GM12878 (cell line): ENCODE data around the gene NR2F6. TPM values are rescaled to one million over a fixed set of nuclear protein-coding genes. Genes with fewer than 3 reads are reported as not detected.

Source experiments
- ATAC-seq: fragments of 200-7000 bp; cut with Tn5 transposase; 3 replicates; pipeline ENCODE4 v1.9.1; 2020; ENCODE audit warnings: mild to moderate bottlenecking, moderate library complexity
- BruUV-seq: library from RNA; stranded (reverse); fragments of 400-500 nt; replicated peaks from 2 replicates; lab custom pipeline; 2021; lab: Mats Ljungman, UMichigan
- CTCF ChIA-PET: fragments of 300-600 bp; sonication (Branson Sonifier 250); formaldehyde crosslinking; extraction: SDS; loops from one replicate; lab custom pipeline; 2021; ENCODE audit warnings: inconsistent platforms; lab: Yijun Ruan, JAX
- POLR2A ChIA-PET: fragments of 350-600 bp; formaldehyde crosslinking; extraction: SDS; loops from one replicate; lab custom pipeline; 2021; ENCODE audit warnings: inconsistent platforms; lab: Charles Lee
- RAD21 ChIA-PET: fragments of 300-600 bp; sonication (Branson Sonifier 250); formaldehyde crosslinking; loops from one replicate; lab custom pipeline; 2023; ENCODE audit warnings: antibody characterized with exemption; ENCODE audit not compliant: unreplicated experiment; lab: Charles Lee
- SMC1A ChIA-PET: fragments of 300-600 bp; sonication (Branson Sonifier 250); formaldehyde crosslinking; loops from one replicate; lab custom pipeline; 2023; ENCODE audit not compliant: unreplicated experiment, uncharacterized antibody; lab: Charles Lee
- DNase-seq: peaks from one replicate; pipeline ENCODE4 v3.0.0-alpha.2; 2011; ENCODE audit warnings: low read depth, low spot score
- FAIRE-seq: peaks from 3 replicates; lab custom pipeline; 2011; peaks lifted over from hg19 to GRCh38; lab: Jason Lieb, UNC
- H2AFZ ChIP-seq: 2 replicates; pipeline ENCODE4 v1.6.0; 2011; ENCODE audit warnings: low read depth, low read length, control low read depth; ENCODE audit not compliant: control insufficient read depth
- H3K27ac ChIP-seq: 2 replicates; pipeline ENCODE4 v1.5.1; 2011; ENCODE audit warnings: control low read depth; ENCODE audit not compliant: control insufficient read depth, insufficient read depth
- H3K27me3 ChIP-seq, 2 experiments: replicated peaks in 1 of 2; 2 replicates each; pipeline versions ENCODE4 v1.6.0 to v1.6.1; 2011; ENCODE audit warnings: low read length in 1 of 2; ENCODE audit not compliant: control insufficient read depth in 2 of 2, insufficient read depth in 2 of 2
- H3K36me3 ChIP-seq, 2 experiments: 2 replicates each; pipeline ENCODE4 v1.5.1; 2011; ENCODE audit warnings: low read length in 1 of 2; ENCODE audit not compliant: control insufficient read depth in 2 of 2, insufficient read depth in 2 of 2
- H3K4me1 ChIP-seq: 2 replicates; pipeline ENCODE4 v1.6.1; 2011; ENCODE audit warnings: mild to moderate bottlenecking, low read length, moderate library complexity, mixed read lengths; ENCODE audit not compliant: control insufficient read depth, insufficient read depth
- H3K4me2 ChIP-seq: 2 replicates; pipeline ENCODE4 v1.6.0; 2011; ENCODE audit warnings: control low read depth; ENCODE audit not compliant: control insufficient read depth, insufficient read depth
- H3K4me3 ChIP-seq: fragments of 200-600 bp; sonication (generic); 2 replicates; pipeline ENCODE4 v1.5.1; 2016
- H3K79me2 ChIP-seq: 2 replicates; pipeline ENCODE4 v1.6.0; 2011; ENCODE audit warnings: low read length; ENCODE audit not compliant: control insufficient read depth, insufficient read depth
- H3K9ac ChIP-seq: 2 replicates; pipeline ENCODE4 v1.8.0; 2011; ENCODE audit warnings: low read length, control low read depth, mixed read lengths; ENCODE audit not compliant: control insufficient read depth, insufficient read depth
- H3K9me3 ChIP-seq: replicated peaks from 3 replicates; pipeline ENCODE4 v1.5.1; 2011; ENCODE audit warnings: mild to moderate bottlenecking, low read length; ENCODE audit not compliant: control insufficient read depth, insufficient read depth
- H4K20me1 ChIP-seq: 2 replicates; pipeline ENCODE4 v1.6.0; 2011; ENCODE audit not compliant: control insufficient read depth, insufficient read depth
- MEF2B ChIP-seq: fragments of 450-650 bp; IDR thresholded peaks from 2 replicates; pipeline ENCODE4 v1.6.1; 2018; ENCODE audit warnings: mild to moderate bottlenecking, moderate library complexity; ENCODE audit not compliant: partially characterized antibody, poor library complexity, severe bottlenecking
- RCOR1 ChIP-seq: conservative IDR thresholded peaks from 2 replicates; pipeline ENCODE4 v1.6.1; 2012; ENCODE audit warnings: low read depth, low read length, improper control_type of control experiment
- SP1 ChIP-seq: IDR thresholded peaks from one replicate; pipeline ENCODE4 v1.6.1; 2011; ENCODE audit warnings: low read depth, low read length
- ZZZ3 ChIP-seq: IDR thresholded peaks from 2 replicates; pipeline ENCODE4 v1.6.1; 2011; ENCODE audit warnings: low read depth; ENCODE audit not compliant: control insufficient read depth, insufficient read length
- WGBS: methylation state at CpG from one replicate; pipeline ENCODE4 v1.1.6; 2016; ENCODE audit warnings: low lambda C conversion rate; ENCODE audit not compliant: insufficient replicate concordance, insufficient coverage; ENCODE audit errors: missing lambda C conversion rate; 5-methylcytosine and 5-hydroxymethylcytosine counted together
- in situ Hi-C: fragments of 300-500 bp; cut with MboI; formaldehyde crosslinking; loops from 9 replicates; pipeline ENCODE4 v1.14.3; 2018; ENCODE audit warnings: mixed read lengths
- intact Hi-C: fragments of 100-400 bp; cut with micrococcal nuclease; formaldehyde crosslinking; loops from one replicate; pipeline ENCODE4 v1.14.2; 2022; ENCODE audit not compliant: unreplicated experiment
- polyA plus RNA-seq, 11 experiments: library from polyadenylated mRNA; depleted of rRNA in 4 of 11; unstranded in 6 of 11; stranded (reverse) in 5 of 11; fragments of >200 nt; fragmentation: Nextera tagmentation in 4 of 11; fragmentation: Illumina TruSeq in 1 of 11; extraction: Ambion mirVana in 4 of 11; extraction: Trizol in 1 of 11; gene quantifications; 1 replicate in 1 of 11; 2 replicates in 10 of 11; pipeline versions ENCODE4 v1.2.1 to v1.2.3, GENCODE V29; 2011 to 2016; ENCODE audit warnings: inconsistent platforms in 2 of 11, missing spikeins in 2 of 11, low read depth in 1 of 11
- total RNA-seq, 4 experiments: library from RNA; depleted of rRNA in 3 of 4; stranded (reverse); fragments of >200 nt in 3 of 4; fragmentation: Illumina TruSeq in 1 of 4; extraction: Trizol in 1 of 4; gene quantifications; 2 replicates each; pipeline versions ENCODE4 v1.2.1 to v1.2.3, GENCODE V29; 2013 to 2021

The NR2F6 gene
- total and polyA plus RNA-seq, 10 of the 15 experiments (the other 5 are each of a cell fraction or from before 2014, with no cell fraction given): 0.18 to 15.5 (median 6.1) TPM

DNA sequence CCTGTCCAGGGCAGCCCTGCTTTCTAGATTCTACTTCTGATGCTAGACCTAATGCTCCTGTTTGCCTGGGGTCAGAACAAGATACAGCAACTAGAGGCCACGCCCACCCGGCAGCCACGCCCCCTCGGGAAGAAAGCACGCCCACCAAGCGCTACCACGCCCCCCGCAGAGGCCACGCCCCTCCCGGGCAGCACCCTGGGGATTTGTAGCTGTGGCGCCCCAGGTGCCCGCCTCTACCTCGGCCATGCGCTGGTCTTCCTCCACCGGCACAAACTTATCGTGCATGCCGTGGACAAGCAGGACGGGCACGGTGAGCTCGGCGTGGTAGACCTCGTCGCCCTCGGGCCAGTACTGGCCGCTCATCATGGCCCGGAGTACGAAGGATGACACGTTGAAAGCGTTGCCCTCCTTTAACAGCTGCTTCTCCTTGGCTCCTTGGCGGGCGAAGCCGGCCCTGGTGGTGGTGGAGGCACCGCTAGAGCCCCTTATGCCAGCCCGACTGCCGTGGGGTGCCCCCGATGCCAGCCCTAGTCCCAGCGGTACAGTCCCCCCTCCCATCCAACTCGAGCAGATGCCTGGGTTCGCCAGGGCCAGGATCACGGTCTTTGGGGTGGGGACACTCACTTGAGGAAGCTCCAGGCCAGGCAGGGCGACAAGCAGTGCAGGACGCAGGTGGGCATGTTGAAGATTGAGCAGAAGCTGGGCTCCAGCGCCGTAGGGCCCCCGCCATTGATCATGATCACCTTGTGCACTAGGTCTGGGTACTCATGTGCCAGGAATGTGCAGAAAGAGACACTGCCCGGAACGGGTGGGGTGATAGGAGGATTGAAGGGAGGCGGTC lies 48.6 kb upstream of the NR2F6 start:
- TF ChIP-seq ZZZ3: no peak
- TF ChIP-seq MEF2B: peak; percentile 21
- peak; percentile 37 for TF ChIP-seq SP1
- TF ChIP-seq RCOR1: no peak
- POLR2A ChIA-PET: interaction anchor here (1.9 kb wide), 1 partner anchor 15 kb away, joined by 5 read pairs; the partner anchor contains the start of gene DDA1
- RAD21 ChIA-PET: interaction anchor here (1.2 to 3.2 kb wide), 3 partner anchors 9 to 91 kb away, joined by 3 to 17 read pairs (median 14); partner anchors contain the start of genes ABHD8 and MRPL34
- Histone ChIP-seq H2AFZ (no peak overlapping the region), H4K20me1 (no peaks in the 10 kb centered on the region), H3K79me2 (no peaks in the 10 kb centered on the region; the same call in 1 of the 2 replicates), H3K9me3 (no peaks in the 10 kb centered on the region; the same call in 1 of the 3 replicates), H3K9ac (no peak overlapping the region), H3K4me2 (no peak overlapping the region), H3K36me3 (no peaks in the 10 kb centered on the region), H3K4me3 (no peak overlapping the region), H3K27ac (no peak overlapping the region), H3K4me1 (peaks cover 4% of the 10 kb centered on the region; the same call in 1 of the 2 replicates), H3K27me3 (no peaks in the 10 kb centered on the region)
- WGBS: 78% methylated on average over 48 of the region's 48 CpGs
- DNase-seq: no peak
- intact Hi-C loops: loop anchor here (5.0 kb wide), 1 partner anchor 43 kb away; the partner anchor contains the start of gene GTPBP3
- CTCF ChIA-PET: interaction anchor here (4.5 to 6.5 kb wide), 2 partner anchors 10 to 93 kb away, joined by 43 to 81 read pairs; partner anchors contain the start of genes ABHD8 and MRPL34
- in situ Hi-C loops: loop anchor here (5.0 kb wide), 1 partner anchor 93 kb away; no protein-coding TSS in a partner anchor
- ATAC-seq: peak; percentile 47
- SMC1A ChIA-PET: interaction anchor here (1.1 kb wide), 1 partner anchor 11 kb away, joined by 4 read pairs; no protein-coding TSS in a partner anchor
- FAIRE-seq: no peak
- no TSS peak for BruUV-seq
